GM20000 (cell line): ENCODE results near the gene SCN7A.

Experiments used
- DNase-seq: peaks from one replicate; pipeline ENCODE4 v3.0.0; 2012; ENCODE audit warnings: low spot score
- TF ChIP-seq, protein P1 (sequence below): IDR thresholded peaks from 2 replicates; pipeline ENCODE4 v1.5.1; 2012; ENCODE audit warnings: mild to moderate bottlenecking, control low read depth; ENCODE audit errors: extremely low read depth, missing control alignments

SCN7A gene

DNA sequence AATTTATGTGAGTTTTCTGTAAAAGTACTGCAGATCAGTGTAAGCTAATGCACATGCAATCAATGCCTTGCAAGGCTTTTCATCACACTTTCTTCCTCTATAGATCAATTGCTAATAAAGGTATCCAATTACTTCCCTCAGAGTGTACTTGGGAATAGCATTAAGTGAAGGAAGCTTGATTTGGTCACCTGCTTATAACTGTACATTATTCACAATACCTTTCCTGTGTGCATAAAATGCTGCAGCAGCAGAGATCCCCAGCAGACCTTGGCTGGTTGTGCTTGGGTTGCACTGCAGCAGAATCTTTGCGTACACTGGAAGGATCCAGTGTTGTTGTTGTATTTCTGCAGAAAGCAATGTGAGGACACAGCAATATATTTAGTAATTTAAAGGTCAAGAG is 99.8 kb downstream of the SCN7A start:
- TF ChIP-seq, protein P1, sequence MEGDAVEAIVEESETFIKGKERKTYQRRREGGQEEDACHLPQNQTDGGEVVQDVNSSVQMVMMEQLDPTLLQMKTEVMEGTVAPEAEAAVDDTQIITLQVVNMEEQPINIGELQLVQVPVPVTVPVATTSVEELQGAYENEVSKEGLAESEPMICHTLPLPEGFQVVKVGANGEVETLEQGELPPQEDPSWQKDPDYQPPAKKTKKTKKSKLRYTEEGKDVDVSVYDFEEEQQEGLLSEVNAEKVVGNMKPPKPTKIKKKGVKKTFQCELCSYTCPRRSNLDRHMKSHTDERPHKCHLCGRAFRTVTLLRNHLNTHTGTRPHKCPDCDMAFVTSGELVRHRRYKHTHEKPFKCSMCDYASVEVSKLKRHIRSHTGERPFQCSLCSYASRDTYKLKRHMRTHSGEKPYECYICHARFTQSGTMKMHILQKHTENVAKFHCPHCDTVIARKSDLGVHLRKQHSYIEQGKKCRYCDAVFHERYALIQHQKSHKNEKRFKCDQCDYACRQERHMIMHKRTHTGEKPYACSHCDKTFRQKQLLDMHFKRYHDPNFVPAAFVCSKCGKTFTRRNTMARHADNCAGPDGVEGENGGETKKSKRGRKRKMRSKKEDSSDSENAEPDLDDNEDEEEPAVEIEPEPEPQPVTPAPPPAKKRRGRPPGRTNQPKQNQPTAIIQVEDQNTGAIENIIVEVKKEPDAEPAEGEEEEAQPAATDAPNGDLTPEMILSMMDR: no peak
- no peak for DNase-seq

GRCh38 chr2:166393008-166393407 is 101.0 kb downstream of the SCN7A start:
- DNase-seq: no peak
- TF ChIP-seq, protein P1: no peak

- no peak for DNase-seq
- TF ChIP-seq, protein P1: no peak
These were observed 105.5 kb downstream of the SCN7A start for GRCh38 chr2:166388481-166389070.

- TF ChIP-seq, protein P1: no peak
- DNase-seq: no peak
These were observed 108.7 kb downstream of the SCN7A start for GRCh38 chr2:166385313-166385712.

- no peak for DNase-seq
- TF ChIP-seq, protein P1: no peak
These were observed 109.3 kb downstream of the SCN7A start for GRCh38 chr2:166384774-166385173.

GRCh38 chr2:166382448-166382847 is 111.6 kb downstream of the SCN7A start:
- no peak for DNase-seq
- TF ChIP-seq, protein P1: no peak

GRCh38 chr2:166380615-166381014 is 113.4 kb downstream of the SCN7A start:
- DNase-seq: no peak
- TF ChIP-seq, protein P1: no peak
